Measurements from ENCODE around the gene HOXA6. TPM values are rescaled to one million over a fixed set of nuclear protein-coding genes. Genes with fewer than 3 reads are reported as not detected.

HOXA6 gene
- total RNA-seq, 4 donors from 2014 or later: 1.1 to 1.6 TPM; not detected in 2

GRCh38 chr7:27193335-27194001, 45.9 kb upstream of the HOXA6 start:
- Histone ChIP-seq H3K36me3 (no peaks in the 10 kb centered on the region), H3K9me3 (no peaks in the 10 kb centered on the region), H3K27ac (no peak overlapping the region), H3K4me1 (peaks cover 15 to 28% of the 10 kb centered on the region in 2 donors), H3K4me3 (replicated peaks in 1 of 3) (peak overlapping the region in 1 of 3 donors; percentile 2), H3K27me3 (peaks cover 80% of the 10 kb centered on the region)
- DNase-seq: no peak
- TF ChIP-seq CTCF (IDR thresholded peaks at IDR 0.05) (no peak), POLR2A (IDR thresholded peaks at IDR 0.05) (no peak)
- WGBS, 2 donors: 21 to 23% methylated on average over 29 of the region's 29 CpGs
- intact Hi-C loops (cut with DNase I): loop anchor here (10.0 kb wide), 1 partner anchor 901 kb away; no protein-coding TSS in a partner anchor

GRCh38 chr7:27192546-27193334, 45.2 kb upstream of the HOXA6 start:
- H3K4me3 ChIP-seq (replicated peaks in 1 of 3): peak overlapping the region in 1 of 3 donors; percentile 2

GRCh38 chr7:27191833-27192545, 44.4 kb upstream of the HOXA6 start:
- TF ChIP-seq POLR2A (IDR thresholded peaks at IDR 0.05) (no peak), CTCF (IDR thresholded peaks at IDR 0.05) (no peak)
- H3K36me3 ChIP-seq: no peaks in the 10 kb centered on the region
- H3K9me3 ChIP-seq: no peaks in the 10 kb centered on the region
- no peak overlapping the region for H3K27ac ChIP-seq
- intact Hi-C loops (cut with DNase I): loop anchor here (10.0 kb wide), 1 partner anchor 903 kb away; no protein-coding TSS in a partner anchor
- peaks cover 80% of the 10 kb centered on the region for H3K27me3 ChIP-seq
- no peak for DNase-seq
- peaks cover 16 to 35% of the 10 kb centered on the region in 2 donors for H3K4me1 ChIP-seq
- H3K4me3 ChIP-seq (replicated peaks in 1 of 3): no peak overlapping the region
- WGBS, 2 donors: 10 to 19% methylated on average over 23 to 30 of the region's 42 CpGs

More at GRCh38 chr7:27192546-27193334, 45.2 kb upstream of the HOXA6 start:
- H3K27me3 ChIP-seq: peaks cover 80% of the 10 kb centered on the region
- H3K36me3 ChIP-seq: no peaks in the 10 kb centered on the region
- 1 to 4% methylated on average over 25 to 34 of the region's 78 CpGs for WGBS, 2 donors
- no peaks in the 10 kb centered on the region for H3K9me3 ChIP-seq
- intact Hi-C loops (cut with DNase I): loop anchor here (10.0 kb wide), 1 partner anchor 902 kb away; no protein-coding TSS in a partner anchor
- no peak overlapping the region for H3K27ac ChIP-seq
- DNase-seq: no peak
- peaks cover 16 to 33% of the 10 kb centered on the region in 2 donors for H3K4me1 ChIP-seq
- TF ChIP-seq CTCF (IDR thresholded peaks at IDR 0.05) (no peak), POLR2A (IDR thresholded peaks at IDR 0.05) (no peak)

GRCh38 chr7:27191161-27191731, 43.7 kb upstream of the HOXA6 start:
- WGBS, 2 donors: 19 to 21% methylated on average over 15 of the region's 15 CpGs
- Histone ChIP-seq H3K27ac (no peak overlapping the region), H3K9me3 (no peaks in the 10 kb centered on the region), H3K4me3 (replicated peaks in 1 of 3) (no peak overlapping the region), H3K27me3 (peaks cover 81% of the 10 kb centered on the region), H3K4me1 (peaks cover 16 to 35% of the 10 kb centered on the region in 2 donors), H3K36me3 (no peaks in the 10 kb centered on the region)
- TF ChIP-seq CTCF (IDR thresholded peaks at IDR 0.05): no peak
- no peak for TF ChIP-seq POLR2A (IDR thresholded peaks at IDR 0.05)
- intact Hi-C loops (cut with DNase I): loop anchor here (10.0 kb wide), 1 partner anchor 904 kb away; no protein-coding TSS in a partner anchor
- DNase-seq: no peak
